T47D (cell line): ENCODE measurements around the gene TNFRSF1A.
"Not testable (repeated sequence)": the region's sequence is repeated elsewhere in the genome, so short reads cannot be mapped to it uniquely, and the experiment has no call there.

ENCODE experiments used
- DNase-seq, 2 experiments: peaks; one replicate each; pipeline versions ENCODE4 v3.0.0 to v3.0.0-alpha.2; 2011 to 2012; ENCODE audit warnings: low read depth in 1 of 2, low spot score in 1 of 2
- JUND ChIP-seq: IDR thresholded peaks from 2 replicates; pipeline ENCODE4 v1.6.1; 2012; ENCODE audit warnings: low read depth
- in situ Hi-C: cut with HindIII; loops from 2 replicates; pipeline ENCODE4 v1.10.0; 2016; ENCODE audit warnings: low sequenced_read_pairs, low pct_unique_long_range_greater_than_20kb

TNFRSF1A gene

DNA sequence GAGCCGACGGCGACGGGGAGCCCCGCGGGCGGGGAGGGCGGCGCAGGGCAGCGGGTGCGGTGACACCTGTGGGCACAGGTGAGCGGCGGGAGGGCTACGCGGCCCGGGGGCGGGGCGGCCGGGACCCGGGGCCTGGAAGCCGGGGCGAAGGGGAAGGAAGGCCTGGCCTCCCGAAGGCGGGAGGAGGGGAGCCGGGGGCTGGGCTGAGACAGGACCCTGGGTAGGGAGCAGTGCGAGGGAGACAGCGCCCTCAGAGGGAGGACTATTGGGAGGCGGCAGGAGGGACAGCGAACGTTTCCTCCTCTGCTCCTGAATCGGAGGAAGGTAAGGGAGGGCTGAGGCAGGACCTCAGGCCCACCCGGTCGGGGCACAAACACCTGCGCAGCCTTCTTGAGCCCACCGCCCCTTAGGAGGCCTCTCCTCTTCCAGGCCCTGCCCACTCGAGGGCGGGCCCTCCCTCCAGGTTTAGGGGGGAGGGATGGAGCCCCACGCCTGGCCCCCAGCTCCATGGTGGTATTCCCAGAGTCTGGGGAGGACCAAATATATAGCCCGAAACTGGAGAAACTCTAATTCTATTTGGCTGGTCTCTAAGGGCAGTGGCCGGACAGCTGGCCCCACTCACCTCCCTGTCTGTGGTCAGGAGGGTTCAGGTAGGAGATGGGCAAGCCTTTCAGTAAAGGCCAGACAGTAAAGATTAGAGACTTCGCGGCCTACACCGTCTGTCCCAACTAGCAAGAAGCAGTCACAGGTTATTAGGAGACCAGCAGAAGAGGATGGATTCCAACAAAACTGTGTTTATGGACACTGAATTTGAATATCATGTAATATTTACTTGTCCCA, 30.9 kb downstream of the TNFRSF1A start:
- DNase-seq = no peak
- in situ Hi-C loops = no loop called here

DNA sequence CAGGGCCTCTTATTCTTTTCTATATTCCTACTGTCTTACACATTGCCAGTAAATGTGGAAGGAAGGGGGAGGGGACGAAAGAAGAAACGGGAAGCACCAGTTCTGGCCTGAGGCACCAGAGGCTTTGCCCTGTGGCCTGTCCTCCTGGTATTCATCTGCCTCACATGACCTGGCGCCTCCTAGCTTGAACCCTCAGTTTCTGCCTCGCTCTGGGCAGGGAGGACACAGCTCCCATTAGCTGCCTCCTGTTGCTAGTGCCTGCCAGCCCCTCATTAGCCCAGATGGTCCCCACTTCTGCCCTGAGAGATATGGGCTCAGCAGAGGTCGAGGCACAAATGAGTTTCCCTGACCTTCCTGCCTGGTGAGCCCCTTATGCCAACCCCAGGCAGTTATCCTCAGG, 34.3 kb downstream of the TNFRSF1A start:
- in situ Hi-C loops = no loop called here
- no peak for DNase-seq
- no peak for TF ChIP-seq JUND

More for the DNA sequence above, 30.9 kb downstream of the TNFRSF1A start:
- TF ChIP-seq JUND = no peak

DNA sequence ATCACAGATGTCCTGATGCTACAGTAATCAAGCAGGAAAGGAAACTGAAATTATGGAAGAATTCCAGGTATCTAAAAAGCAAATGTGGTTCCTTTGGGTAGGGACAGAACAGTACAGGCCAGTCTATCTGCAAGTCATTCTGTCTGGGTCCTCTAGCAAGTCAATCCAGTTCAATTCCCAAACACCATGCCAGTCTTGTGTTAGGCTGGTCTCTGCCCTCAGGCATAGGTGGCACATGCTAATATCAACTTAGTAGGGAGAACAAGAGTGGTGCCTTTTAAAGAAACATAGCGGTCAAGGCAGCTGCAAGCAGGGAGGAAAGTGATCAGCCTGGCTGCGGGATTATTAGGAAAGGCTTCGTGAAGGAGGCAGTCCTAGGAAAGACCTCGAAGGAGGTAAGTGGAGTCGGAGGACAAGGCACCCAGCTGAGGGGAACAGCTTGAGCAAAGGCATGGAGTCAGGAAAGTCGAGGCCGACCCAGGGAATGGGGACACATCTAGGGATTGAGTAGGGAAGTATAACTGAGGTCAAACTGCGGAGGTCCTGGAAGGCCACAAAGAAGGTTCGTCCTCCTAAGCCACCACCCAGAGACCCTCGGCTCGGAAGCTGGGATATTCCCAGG, 35.2 kb downstream of the TNFRSF1A start:
- peak in 1 of 2 experiments; percentile 15 for DNase-seq

DNA sequence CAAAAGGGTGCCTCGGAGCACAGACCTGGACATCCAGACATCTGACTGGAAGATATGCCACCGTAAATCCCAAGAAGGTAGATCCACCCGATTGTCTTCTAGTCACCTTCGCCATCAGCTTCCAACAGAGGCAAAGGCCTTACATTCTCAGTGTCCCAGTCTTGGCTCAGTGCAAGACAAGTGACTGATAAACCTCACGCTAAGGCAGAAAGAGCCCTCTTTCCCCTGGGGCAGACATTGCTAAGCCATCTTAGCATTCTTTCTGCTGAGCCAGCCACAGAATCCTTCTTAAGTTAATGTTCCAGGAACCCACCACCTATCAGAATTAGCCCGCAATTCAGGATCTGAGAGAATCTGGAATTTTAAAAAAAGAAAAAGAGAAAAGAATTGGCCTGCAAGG, 35.7 kb downstream of the TNFRSF1A start:
- in situ Hi-C loops = no loop called here
- DNase-seq = no peak

More for the DNA sequence above, 35.2 kb downstream of the TNFRSF1A start:
- TF ChIP-seq JUND = no peak
- in situ Hi-C loops = no loop called here

DNA sequence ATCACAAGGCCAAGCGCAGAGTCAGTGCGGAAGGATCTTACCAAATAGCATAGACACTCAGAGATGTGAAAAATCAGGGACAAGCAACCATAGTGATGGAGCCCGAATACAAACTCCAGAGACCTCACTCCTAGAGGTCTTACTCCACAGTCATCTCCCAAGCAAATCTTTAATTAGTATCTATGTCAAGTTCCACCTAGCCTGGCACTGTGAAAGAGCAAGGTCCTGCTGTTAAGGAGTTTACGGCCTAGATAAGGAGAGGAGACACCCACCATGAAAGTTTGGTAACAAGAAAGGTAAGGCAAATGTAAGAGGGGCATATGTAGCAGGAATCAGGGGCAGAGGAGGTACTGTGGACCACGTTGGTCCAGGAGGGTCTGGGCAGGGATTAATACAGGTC, 38.8 kb downstream of the TNFRSF1A start:
- TF ChIP-seq JUND = no peak
- in situ Hi-C loops = no loop called here

More for the DNA sequence above, 35.7 kb downstream of the TNFRSF1A start:
- TF ChIP-seq JUND = no peak

DNA sequence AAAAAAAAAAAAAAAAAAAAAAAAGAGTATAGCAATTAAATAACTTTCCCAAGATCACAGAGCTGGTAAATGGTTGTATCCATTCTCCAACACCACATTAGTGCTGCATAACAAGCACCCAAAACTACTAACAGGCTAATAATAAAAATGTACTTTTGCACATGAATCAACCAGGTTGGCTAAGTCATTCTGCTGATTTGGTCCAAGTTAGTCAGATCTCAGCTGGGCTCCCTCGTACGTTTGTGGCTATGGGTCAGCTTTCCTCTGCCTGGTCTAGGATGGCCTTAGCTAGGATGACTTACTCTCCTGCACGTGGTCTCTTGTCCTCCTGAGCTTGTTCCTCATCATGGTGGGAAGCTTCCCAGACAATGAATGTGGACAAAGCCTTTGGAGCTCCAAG, 39.3 kb downstream of the TNFRSF1A start:
- no peak for DNase-seq
- no peak for TF ChIP-seq JUND
- in situ Hi-C loops = no loop called here

More for the DNA sequence above, 38.8 kb downstream of the TNFRSF1A start:
- no peak for DNase-seq

DNA sequence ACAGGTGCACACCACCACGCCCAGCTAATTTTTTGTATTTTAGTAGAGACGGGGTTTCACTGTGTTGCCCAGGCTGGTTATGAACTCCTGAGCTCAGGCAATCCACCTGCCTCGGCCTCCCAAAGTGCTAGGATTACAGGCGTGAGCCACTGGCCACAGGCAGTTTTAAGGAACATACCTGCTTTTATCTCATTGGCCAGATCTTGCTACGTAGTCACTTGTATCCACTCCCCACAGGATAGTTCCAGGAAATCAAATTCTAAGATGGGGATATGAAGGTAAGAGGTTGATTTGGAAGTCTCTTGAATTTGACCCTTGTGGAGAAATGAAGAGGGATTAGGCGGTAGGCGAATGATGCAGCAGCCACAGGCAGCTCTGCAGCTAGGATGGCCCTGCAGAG, 40.2 kb downstream of the TNFRSF1A start:
- no peak for DNase-seq
- in situ Hi-C loops = no loop called here
- no peak for TF ChIP-seq JUND

DNA sequence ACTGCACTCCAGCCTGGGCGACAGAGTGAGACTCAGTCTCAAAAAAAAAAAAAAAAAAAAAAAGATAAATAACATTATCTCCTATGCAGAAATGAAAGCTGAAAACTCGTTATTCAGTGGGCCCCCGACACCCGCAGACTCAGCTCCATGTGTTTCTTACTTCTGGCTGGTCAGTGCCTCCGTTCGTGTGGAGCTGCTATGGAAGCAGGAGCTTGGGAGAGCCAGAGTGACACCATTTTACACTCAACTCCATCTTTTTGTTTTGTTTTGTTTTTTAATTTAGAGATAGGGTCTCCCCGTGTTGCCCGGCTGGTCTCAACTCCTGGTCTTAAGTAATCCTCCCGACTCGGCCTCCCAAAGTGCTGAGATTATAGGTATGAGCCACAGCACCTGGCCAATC, 44.7 kb downstream of the TNFRSF1A start:
- no peak for TF ChIP-seq JUND
- in situ Hi-C loops = no loop called here
- DNase-seq = no peak

DNA sequence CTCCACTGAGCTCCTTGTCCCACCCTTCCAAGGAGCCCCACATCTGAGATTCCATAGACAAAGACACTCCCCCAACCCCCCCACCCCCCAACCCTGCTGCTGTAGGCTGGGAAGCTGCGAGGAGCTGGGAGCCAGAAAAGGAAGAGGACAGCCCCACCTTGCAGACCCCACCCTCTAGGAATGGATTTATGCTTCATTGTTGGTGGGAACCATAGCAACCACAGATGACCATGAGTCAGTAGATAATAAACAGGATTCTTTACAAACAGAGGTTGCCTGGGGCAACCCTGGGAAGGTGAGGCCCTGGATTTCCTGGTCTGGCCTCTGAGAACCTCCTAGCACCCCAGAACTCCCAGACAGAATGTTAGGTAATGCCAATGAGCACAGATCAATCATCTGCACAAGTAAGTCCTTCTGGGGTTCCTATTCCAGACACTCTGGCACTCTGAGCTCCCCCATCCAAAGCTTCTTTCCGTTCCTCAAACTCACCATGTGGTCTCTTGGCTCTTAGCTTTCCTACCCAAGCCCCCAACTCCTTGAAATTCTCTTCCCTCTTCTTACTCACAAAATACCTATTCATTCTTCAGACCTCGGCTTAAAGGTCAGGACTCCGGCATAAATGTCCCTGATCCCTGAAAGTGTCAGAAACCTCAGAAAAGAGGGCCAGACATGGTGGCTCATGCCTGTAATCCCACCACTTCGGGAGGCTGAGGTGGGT, 46.6 kb downstream of the TNFRSF1A start:
- in situ Hi-C loops = no loop called here

DNA sequence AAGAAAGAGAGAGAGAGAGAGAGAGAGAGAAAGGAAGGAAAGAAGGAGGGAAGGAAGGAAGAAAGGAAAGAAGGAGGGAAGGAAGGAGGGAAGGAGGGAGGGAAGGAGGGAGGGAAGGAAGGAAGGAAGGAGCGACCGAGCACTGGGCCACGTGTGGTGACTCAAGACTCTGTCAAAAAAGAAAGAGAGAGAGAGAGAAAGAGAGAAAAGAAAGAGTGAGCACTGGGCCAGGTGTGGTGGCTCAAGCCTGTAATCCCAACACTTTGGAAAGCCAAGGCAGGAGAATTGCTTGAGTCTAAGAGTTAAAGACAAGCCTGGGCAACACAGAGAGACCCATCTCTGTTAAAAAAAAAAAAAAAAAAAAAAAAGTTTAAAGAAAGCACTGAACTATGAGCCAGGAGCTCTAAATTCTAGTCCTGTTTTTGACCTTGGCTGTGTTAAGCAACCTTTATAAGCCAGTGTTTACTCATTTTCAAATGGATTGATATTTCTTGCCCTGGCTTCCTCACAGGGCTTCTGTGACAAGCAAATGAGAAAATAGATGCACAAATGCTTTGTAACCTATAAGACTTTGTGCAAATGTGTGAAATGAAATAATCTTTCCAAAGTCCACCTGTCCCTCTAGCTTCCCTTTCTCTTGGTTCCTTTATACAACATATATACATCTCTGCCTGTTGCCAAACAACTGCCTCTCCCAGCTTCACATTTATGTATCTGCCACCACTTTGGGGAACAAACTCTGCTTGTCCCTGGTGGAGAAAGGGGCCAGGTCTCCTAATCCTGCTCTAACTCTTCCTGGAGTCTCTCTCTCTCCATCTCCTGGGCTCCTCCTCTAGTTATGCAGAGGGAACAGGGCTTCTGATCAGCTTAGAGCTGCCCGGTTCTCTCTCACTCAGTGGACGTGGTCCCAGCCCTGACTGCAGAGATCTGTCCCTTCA, 47.5 kb downstream of the TNFRSF1A start:
- TF ChIP-seq JUND = no peak
- DNase-seq = no peak
- in situ Hi-C loops = no loop called here

More for the DNA sequence above, 46.6 kb downstream of the TNFRSF1A start:
- DNase-seq = peak in 1 of 2 experiments; percentile 43
- no peak for TF ChIP-seq JUND

DNA sequence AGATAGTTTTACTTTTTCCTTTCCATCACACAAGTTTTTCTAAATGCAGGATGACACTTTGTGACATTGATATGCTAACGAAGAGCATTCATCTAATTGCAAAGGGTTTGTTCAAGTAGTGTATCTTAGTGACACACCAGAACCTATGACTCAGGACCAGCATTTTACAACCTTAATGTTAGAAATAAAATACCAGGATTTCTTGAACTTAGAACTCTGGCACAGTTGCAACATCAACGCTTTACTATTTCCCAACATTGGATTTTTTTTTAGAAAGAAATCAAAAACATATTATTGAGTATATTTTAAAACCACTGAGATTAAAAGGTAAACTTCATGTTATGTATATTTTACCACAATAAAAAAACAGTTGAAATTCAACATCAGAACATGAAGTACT, 49.3 kb downstream of the TNFRSF1A start:
- in situ Hi-C loops = no loop called here

DNA sequence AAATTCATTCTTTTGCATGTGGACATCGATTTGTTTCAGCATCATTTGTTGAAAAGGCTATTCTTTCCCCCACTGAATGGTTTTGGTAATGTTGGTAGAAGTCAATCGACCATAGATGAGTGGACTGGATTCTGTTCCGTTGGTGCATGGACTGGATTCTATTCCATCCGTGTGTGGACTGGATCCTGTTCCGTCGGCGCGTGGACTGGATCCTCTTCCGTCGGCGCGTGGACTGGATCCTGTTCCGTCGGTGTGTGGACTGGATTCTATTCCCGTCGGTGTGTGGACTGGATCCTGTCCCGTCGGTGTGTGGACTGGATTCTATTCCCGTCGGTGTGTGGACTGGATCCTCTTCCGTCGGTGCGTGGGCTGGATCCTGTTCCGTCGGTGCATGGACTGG, 52.0 kb downstream of the TNFRSF1A start:
- DNase-seq, in situ Hi-C loops: not testable (repeated sequence)

More for the DNA sequence above, 49.3 kb downstream of the TNFRSF1A start:
- TF ChIP-seq JUND = no peak
- DNase-seq = no peak

DNA sequence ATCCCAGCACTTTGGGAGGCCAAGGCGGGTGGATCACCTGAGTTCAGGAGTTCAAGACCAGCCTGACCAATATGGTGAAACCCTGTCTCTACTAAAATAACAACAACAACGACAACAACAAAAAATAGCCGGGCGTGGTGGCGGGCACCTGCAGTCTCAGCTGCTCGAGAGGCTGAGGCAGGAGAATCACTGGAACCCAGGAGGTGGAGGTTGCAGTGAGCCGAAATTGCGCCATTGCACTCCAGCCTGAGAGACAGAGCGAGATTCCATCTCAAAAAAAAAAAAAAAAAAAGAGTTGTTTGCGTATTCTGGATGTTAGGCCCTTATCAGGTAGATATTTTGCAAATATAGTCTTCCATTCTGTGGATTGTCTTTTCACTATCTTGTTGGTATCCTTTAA, 52.8 kb downstream of the TNFRSF1A start:
- in situ Hi-C loops, DNase-seq: not testable (repeated sequence)
